T-helper 1 cell treated with Interleukin-12 subunit alpha and Interleukin-12 subunit beta and Interleukin-4 antibody, amounts not matched to agents 30 μg/mL and 1 μg/mL, for 36 hours (primary cell): Measurements from ENCODE around the gene HOXD12.

ENCODE experiments used
- H3K27ac Mint-ChIP-seq: one replicate; pipeline ENCODE4 v1.8.0; 2021; ENCODE audit warnings: mild to moderate bottlenecking, mixed read lengths
- H3K27me3 Mint-ChIP-seq: one replicate; pipeline ENCODE4 v1.8.0; 2021; ENCODE audit warnings: low read depth, mixed read lengths
- H3K36me3 Mint-ChIP-seq: one replicate; pipeline ENCODE4 v1.8.0; 2021; ENCODE audit warnings: low read depth, mixed read lengths
- H3K4me1 Mint-ChIP-seq: one replicate; pipeline ENCODE4 v1.8.0; 2021; ENCODE audit warnings: low read depth, mixed read lengths
- H3K4me3 Mint-ChIP-seq: one replicate; pipeline ENCODE4 v1.8.0; 2021; ENCODE audit warnings: mild to moderate bottlenecking, moderate library complexity, mixed read lengths
- H3K9me3 Mint-ChIP-seq: one replicate; pipeline ENCODE4 v1.8.0; 2021; ENCODE audit warnings: mixed read lengths

The HOXD12 gene

DNA sequence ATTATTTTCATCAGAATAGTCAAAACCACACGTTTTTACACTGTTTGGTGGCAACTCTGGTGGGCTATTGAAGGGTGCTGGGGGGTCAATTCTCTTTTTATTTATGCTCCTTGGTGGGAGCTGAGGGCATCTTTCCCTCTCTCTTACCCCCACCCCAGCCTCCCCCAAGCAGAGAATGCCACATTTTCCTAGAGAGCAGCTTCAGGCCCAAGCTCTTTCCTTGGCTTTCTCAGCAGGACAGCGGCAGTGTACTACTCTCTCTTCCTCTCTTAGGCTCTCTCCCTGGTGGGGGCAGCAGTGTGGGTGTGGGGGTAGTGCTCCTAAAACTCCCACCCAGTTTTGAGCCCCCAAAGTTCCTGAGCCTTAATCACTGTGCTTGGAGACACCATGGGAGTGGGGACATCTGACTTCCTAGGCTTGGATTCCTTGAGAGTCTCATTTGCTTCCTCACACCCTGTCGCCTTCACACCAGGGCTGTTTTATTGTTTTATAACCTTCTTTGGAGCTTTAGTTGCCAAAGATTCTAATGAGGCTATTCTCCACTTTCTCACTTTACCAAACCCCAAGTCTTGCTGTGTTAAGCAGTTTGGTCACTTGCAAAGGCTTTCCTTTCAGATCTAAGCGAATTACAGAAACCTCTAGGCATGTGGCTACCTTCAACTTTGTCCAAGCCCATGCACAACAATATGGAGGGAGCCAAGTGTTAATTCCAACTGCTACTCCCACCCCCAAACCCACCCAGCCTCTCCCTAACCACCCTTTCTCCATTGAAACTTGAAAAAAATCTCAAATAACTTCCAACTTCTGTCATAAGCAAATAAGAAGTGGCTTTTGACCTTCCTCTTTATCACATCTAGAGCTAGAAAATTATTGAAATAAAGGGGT is 45.7 kb downstream of the HOXD12 start:
- Mint-ChIP-seq H3K9me3 (no peaks in the 10 kb centered on the region), H3K27me3 (peaks cover 95% of the 10 kb centered on the region), H3K36me3 (no peaks in the 10 kb centered on the region), H3K4me3 (no peak overlapping the region), H3K27ac (no peak overlapping the region), H3K4me1 (peaks cover 5% of the 10 kb centered on the region)

DNA sequence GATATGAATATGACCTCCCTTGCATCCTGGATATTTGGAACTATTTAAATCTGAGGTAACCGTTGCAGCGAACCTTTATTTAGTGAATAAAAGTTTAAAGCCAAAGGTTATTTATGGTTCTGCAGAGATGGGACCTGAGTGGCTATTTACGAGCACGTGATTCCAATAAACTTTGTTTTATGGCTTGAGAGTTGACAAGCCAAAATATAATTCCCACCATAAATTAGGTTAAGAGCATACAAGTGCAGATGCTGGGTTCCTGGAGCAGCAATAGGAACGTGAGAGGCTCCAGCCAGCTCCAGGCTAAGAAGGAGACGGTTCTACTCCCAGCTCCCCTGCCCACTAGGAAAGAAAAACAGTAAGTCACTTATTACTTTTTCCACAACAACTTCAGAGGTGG is 46.5 kb downstream of the HOXD12 start:
- Mint-ChIP-seq H3K27ac (no peak overlapping the region), H3K4me1 (peaks cover 5% of the 10 kb centered on the region), H3K27me3 (peaks cover 98% of the 10 kb centered on the region), H3K9me3 (no peaks in the 10 kb centered on the region), H3K36me3 (no peaks in the 10 kb centered on the region), H3K4me3 (no peak overlapping the region)

DNA sequence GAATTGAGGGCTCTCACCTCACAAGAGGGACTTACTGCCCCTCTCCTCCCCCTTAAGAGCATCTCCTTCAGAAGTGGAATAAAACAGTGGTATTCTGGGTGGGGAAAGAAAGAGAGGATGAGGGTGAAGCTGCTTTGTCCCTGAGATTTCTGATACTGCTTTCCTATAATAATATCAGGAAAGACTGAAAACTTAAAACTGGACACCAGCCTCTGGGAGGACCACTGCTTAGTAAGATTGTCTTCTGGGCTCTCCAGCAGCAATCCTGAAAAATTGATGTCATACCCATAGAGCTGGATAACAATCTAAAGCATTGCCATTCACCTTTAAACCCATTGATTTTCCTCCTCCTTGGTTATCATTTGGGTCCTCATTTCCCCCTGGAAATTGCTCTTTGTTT is 47.0 kb downstream of the HOXD12 start:
- Mint-ChIP-seq H3K9me3 (no peaks in the 10 kb centered on the region), H3K4me1 (no peaks in the 10 kb centered on the region), H3K36me3 (no peaks in the 10 kb centered on the region), H3K27me3 (peaks cover 98% of the 10 kb centered on the region), H3K4me3 (no peak overlapping the region), H3K27ac (no peak overlapping the region)

DNA sequence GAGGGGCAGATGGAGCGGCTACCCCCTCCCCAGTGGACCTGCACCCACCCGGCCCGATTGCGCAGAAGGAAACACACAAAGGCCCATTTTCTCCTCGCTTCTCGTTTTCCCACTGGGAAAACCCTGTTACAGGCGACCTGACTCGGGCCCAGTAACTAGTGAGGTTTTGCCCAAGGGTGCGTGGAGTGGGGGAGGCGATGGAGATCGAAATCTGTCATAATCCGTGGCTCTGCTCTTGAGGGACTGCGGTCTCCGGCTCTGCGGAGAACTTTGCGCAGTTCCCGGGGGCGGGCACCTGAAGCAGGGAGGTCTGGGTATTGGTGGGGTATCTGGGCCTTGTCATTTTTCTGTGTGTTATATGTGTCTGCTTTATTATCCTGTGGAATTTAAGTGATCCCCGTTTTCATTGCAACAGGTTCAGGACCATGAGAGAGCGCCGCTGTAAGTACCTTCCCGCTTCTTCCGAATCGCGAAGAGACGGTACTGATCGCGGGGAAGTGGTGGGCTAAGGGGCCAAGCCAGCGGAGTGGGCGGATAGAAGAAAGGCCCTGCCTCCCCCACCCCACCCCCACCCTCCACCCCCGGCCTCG is 47.7 kb downstream of the HOXD12 start:
- no peak overlapping the region for H3K27ac Mint-ChIP-seq

DNA sequence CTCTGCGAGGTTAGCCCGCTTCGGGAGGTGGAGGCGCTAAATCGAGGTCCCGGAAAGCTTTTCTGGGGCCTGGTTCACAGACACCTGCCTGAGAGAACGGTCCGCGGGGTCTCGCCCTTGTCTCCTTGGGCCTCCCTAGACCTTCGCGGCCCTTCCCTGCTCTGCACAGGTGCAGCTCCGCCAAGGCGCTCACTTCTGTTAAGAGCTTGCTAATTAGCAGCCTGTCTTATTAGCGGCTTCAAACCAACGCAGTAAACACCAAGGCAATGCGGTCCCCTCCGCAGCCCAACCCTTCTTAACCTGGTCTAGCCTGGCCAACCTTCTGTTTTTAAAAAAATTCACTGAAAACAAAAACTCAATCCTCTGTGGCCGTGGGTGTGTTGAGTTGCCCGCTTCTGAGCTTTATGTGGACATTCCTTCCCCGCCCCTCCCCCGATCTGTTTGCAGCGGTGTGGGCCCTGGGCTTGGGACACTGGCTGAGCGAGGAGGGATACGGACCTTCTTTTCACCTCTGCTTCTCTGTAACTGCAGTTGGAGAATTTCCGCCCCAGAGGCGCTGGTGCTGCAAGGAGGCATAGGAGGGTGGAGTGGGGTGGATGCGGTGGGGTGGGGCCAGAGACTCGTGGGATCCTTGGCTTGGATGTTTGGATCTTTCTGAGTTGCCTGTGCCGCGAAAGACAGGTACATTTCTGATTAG is 48.4 kb downstream of the HOXD12 start:
- Mint-ChIP-seq H3K27ac (no peak overlapping the region), H3K36me3 (no peaks in the 10 kb centered on the region), H3K27me3 (peaks cover 93% of the 10 kb centered on the region), H3K4me3 (no peak overlapping the region), H3K4me1 (no peaks in the 10 kb centered on the region), H3K9me3 (no peaks in the 10 kb centered on the region)

More for the DNA sequence above, 47.7 kb downstream of the HOXD12 start:
- Mint-ChIP-seq H3K4me1 (no peaks in the 10 kb centered on the region), H3K27me3 (peaks cover 92% of the 10 kb centered on the region), H3K4me3 (no peak overlapping the region), H3K9me3 (no peaks in the 10 kb centered on the region), H3K36me3 (no peaks in the 10 kb centered on the region)

DNA sequence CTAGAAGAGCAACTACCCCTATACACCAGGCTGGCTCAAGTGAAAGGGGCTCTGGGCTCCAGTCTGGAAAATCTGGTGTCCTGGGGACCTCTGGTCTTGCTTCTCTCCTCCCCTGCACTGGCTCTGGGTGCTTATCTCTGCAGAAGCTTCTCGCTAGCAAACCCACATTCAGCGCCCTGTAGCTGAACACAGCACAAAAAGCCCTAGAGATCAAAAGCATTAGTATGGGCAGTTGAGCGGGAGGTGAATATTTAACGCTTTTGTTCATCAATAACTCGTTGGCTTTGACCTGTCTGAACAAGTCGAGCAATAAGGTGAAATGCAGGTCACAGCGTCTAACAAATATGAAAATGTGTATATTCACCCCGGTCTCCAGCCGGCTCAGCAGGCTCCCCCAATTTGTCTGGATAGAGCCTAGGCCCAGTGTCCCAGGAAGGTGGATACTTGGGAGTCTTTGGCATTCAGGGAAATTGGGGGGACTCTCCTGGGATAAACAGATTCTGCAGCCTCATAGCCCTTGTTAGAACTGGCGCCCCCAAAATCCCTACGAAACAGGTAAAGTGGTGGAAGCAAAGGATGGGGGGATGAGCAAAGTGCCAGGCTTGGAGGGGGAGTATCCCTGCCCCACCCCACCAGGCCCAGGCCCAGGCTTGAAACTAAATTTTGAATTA is 49.3 kb downstream of the HOXD12 start:
- Mint-ChIP-seq H3K27me3 (peaks cover 93% of the 10 kb centered on the region), H3K27ac (no peak overlapping the region), H3K36me3 (no peaks in the 10 kb centered on the region), H3K9me3 (no peaks in the 10 kb centered on the region), H3K4me1 (no peaks in the 10 kb centered on the region), H3K4me3 (no peak overlapping the region)

DNA sequence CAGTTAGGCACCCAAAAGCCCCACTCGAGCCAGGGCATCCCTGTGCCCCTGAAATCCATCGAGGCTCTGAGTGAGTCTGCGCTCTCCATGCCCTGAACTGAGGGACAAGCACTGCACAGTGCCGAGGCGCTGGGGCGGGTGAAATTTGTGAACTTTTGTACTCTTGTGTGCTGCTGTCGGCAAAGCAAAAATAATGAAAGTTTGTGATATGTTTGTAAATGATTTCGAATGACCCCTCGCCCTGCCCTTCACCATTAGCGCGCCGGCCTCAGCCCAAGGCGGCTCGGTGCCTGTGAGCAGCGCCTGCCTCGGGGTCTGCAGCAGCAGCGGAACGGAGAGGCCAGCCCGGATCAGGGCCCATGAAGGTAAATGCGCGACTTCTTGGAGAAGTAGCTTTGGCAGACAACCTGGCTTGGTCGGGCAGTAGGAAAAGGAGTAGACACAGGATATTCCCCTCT is 49.9 kb downstream of the HOXD12 start:
- Mint-ChIP-seq H3K27ac (no peak overlapping the region), H3K4me1 (no peaks in the 10 kb centered on the region), H3K27me3 (peaks cover 93% of the 10 kb centered on the region), H3K9me3 (no peaks in the 10 kb centered on the region), H3K4me3 (no peak overlapping the region), H3K36me3 (no peaks in the 10 kb centered on the region)

DNA sequence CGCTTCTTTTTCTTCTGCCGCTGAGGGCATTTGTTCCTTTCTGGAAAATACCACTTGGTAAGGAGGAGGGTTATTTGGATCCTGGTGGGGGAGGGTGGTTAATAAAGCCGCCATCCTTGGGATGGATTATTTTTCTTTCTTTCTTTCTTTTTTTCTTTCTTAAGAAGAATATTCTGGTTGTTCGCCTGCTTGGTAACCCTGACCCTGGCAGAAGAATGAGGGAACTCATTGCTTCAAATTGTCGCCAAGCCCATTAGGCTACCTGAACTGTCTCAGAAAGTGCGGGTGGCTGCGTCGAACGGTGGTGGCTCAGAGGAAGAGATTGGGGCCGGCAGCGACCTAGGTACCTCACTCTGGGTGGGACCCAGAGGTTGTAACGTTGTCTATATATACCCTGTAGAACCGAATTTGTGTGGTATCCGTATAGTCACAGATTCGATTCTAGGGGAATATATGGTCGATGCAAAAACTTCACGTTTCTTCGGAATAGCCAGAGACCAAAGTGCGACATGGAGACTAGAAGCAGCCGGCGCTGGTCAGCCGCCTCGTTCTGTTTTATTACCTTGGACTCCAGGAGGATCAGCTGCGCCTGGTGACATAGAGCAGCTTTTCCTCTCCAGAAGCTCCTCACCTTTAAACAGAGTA is 50.5 kb downstream of the HOXD12 start:
- no peak overlapping the region for H3K27ac Mint-ChIP-seq
- H3K27me3 Mint-ChIP-seq: peaks cover 93% of the 10 kb centered on the region
- no peaks in the 10 kb centered on the region for H3K4me1 Mint-ChIP-seq
- no peaks in the 10 kb centered on the region for H3K9me3 Mint-ChIP-seq
- H3K36me3 Mint-ChIP-seq: no peaks in the 10 kb centered on the region
- H3K4me3 Mint-ChIP-seq: no peak overlapping the region

DNA sequence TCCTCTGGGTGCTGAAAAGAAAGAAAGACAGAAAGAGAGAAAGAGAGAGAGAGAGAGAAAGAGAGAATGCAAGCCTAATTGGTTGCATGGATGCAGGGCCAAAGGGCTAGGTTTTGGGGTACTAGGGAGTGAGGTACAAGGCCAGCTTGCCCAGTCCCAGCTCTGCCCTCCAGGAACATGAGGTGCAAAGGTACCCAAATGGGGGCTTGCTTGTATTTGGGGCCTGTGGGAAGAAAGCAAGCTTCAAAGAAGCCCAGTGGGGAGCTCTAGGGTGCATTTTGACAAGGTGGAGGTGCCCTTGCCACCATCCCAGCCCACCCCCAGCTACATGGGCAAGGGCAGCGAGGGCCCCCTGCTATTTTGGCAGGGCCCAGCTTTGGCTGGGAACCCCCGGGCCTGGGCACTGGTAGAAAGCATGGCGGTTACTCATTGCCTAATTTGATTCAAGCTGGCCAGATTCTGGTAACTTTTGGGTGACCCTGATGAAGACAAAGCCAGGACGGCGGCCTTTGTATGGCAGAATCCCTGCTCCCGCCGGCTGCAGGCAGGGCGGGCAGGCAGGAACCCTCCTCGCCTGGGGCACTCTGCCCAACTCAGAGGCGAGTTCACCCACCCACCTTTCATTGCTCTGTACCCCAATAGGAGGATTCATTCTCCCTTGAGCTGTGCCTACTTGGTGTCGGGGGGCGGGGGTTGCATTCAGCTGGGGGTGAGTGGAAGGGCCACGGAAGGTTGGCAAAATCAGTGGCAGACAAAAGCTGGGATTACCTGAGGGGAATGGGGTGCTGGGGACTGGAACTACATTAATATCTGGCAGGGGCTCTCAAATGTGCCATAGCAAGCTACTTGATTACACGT is 51.2 kb downstream of the HOXD12 start:
- no peaks in the 10 kb centered on the region for H3K9me3 Mint-ChIP-seq
- no peak overlapping the region for H3K4me3 Mint-ChIP-seq
- H3K27ac Mint-ChIP-seq: no peak overlapping the region
- H3K27me3 Mint-ChIP-seq: peaks cover 93% of the 10 kb centered on the region
- no peaks in the 10 kb centered on the region for H3K4me1 Mint-ChIP-seq
- H3K36me3 Mint-ChIP-seq: no peaks in the 10 kb centered on the region

DNA sequence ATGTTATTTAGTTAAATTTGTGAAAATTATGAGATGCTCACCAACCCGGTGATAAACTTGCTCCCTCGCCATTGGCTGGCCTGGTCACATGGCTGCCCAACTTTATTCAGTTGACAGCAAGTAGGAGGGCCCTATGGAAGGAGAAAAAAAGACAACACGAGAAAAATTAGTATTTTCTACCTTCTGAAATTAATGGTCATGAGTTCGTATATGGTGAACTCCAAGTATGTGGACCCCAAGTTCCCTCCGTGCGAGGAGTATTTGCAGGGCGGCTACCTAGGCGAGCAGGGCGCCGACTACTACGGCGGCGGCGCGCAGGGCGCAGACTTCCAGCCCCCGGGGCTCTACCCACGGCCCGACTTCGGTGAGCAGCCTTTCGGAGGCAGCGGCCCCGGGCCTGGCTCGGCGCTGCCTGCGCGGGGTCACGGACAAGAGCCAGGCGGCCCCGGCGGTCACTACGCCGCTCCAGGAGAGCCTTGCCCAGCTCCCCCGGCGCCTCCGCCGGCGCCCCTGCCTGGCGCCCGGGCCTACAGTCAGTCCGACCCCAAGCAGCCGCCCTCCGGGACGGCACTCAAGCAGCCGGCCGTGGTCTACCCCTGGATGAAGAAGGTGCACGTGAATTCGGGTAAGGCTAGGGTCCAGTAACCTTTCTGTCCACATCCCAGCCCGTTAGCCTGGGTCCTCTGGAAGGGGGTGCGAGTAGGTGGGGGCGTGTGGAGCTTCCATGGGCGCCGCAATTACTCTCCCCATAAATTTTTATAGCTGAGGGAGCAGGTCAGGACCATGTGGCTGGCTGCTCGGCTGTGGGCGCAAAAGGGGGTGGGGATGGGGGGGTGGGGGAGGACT is 52.1 kb downstream of the HOXD12 start, which contains the start of gene HOXD4:
Gene HOXD4 (plus strand): TSS at position 109 of the 846 bp plus-strand sequence. CDS start 84 bp downstream, at position 193.
- no peaks in the 10 kb centered on the region for H3K4me1 Mint-ChIP-seq
- no peak within 1 kb of the TSS for H3K27ac Mint-ChIP-seq
- H3K36me3 Mint-ChIP-seq: no peaks in the 10 kb centered on the region
- no peaks in the 10 kb centered on the region for H3K9me3 Mint-ChIP-seq
- H3K4me3 Mint-ChIP-seq: no peak within 1 kb of the TSS
- peaks cover 93% of the 10 kb centered on the region for H3K27me3 Mint-ChIP-seq
